Stimulated activated CD4-positive, alpha-beta T cell treated with anti-CD3 and anti-CD28 coated beads, Interleukin-12 subunit alpha, Interleukin-12 subunit beta, amount 100 ng/mL, for 4 hours (primary cell): Measurements from ENCODE around the gene NDUFAF2.
"Not testable (repeated sequence)": the region's sequence is repeated elsewhere in the genome, so short reads cannot be mapped to it uniquely, and the experiment has no call there.

Experiments used
- DNase-seq: peaks from one replicate; pipeline ENCODE4 v3.0.0-alpha.2; 2020

Gene NDUFAF2

GRCh38 chr5:61183538-61183937 is 238.5 kb downstream of the NDUFAF2 start:
- no peak for DNase-seq

GRCh38 chr5:61184708-61185107 is 239.7 kb downstream of the NDUFAF2 start:
- DNase-seq: no peak

GRCh38 chr5:61186634-61187033 is 241.6 kb downstream of the NDUFAF2 start:
- no peak for DNase-seq

- DNase-seq: not testable (repeated sequence)
Observed at GRCh38 chr5:61187352-61187751, 242.3 kb downstream of the NDUFAF2 start.

- DNase-seq: not testable (repeated sequence)
Observed at GRCh38 chr5:61187826-61188225, 242.8 kb downstream of the NDUFAF2 start.

GRCh38 chr5:61198606-61199005 is 253.6 kb downstream of the NDUFAF2 start:
- DNase-seq: no peak

GRCh38 chr5:61200582-61201155 is 255.7 kb downstream of the NDUFAF2 start:
- DNase-seq: no peak

GRCh38 chr5:61202213-61202612 is 257.2 kb downstream of the NDUFAF2 start:
- no peak for DNase-seq
